Karpas-422 (cell line): ENCODE measurements around the gene LIMK1. TPM values are rescaled to one million over a fixed set of nuclear protein-coding genes. Genes with fewer than 3 reads are reported as not detected.
A peak's percentile ranks its signal among the peaks of the same experiment; 100 is the strongest.

Source experiments
- DNase-seq: peaks from one replicate; pipeline ENCODE4 v3.0.0-alpha.2; 2015
- H2AFZ ChIP-seq: fragments of 200-600 bp; sonication (generic); 2 replicates; pipeline ENCODE4 v1.6.1; 2014; ENCODE audit warnings: antibody characterized with exemption, low read length, mixed read lengths
- H3K27ac ChIP-seq: fragments of 200-600 bp; sonication (generic); 2 replicates; pipeline ENCODE4 v1.5.1; 2014; ENCODE audit warnings: mild to moderate bottlenecking, low read length, moderate library complexity
- H3K27me3 ChIP-seq: fragments of 200-600 bp; sonication (generic); 2 replicates; pipeline ENCODE4 v1.6.1; 2014; ENCODE audit warnings: low read length, mixed read lengths
- H3K36me3 ChIP-seq: fragments of 200-600 bp; sonication (generic); 2 replicates; pipeline ENCODE4 v1.6.1; 2014; ENCODE audit warnings: low read length, mixed read lengths; ENCODE audit not compliant: insufficient read depth
- H3K4me1 ChIP-seq: fragments of 200-600 bp; sonication (generic); 2 replicates; pipeline ENCODE4 v1.6.1; 2014; ENCODE audit warnings: mild to moderate bottlenecking, low read length, mixed read lengths
- H3K4me2 ChIP-seq: fragments of 200-600 bp; sonication (generic); 2 replicates; pipeline ENCODE4 v1.6.1; 2014; ENCODE audit warnings: low read length, low read depth, mild to moderate bottlenecking; ENCODE audit not compliant: poor library complexity, severe bottlenecking
- H3K4me3 ChIP-seq: fragments of 200-600 bp; sonication (generic); 2 replicates; pipeline ENCODE4 v1.5.1; 2014; ENCODE audit warnings: mild to moderate bottlenecking, antibody characterized with exemption, low read length, mixed read lengths
- H3K79me2 ChIP-seq: fragments of 200-600 bp; sonication (generic); 2 replicates; pipeline ENCODE4 v1.6.1; 2014; ENCODE audit warnings: mild to moderate bottlenecking, low read length, mixed read lengths
- H3K9ac ChIP-seq: fragments of 200-600 bp; sonication (generic); 2 replicates; pipeline ENCODE4 v1.6.0; 2014; ENCODE audit warnings: low read length
- H3K9me2 ChIP-seq: fragments of 200-600 bp; sonication (generic), shearing (Covaris generic); replicated peaks from 2 replicates; pipeline ENCODE4 v1.6.0; 2014; ENCODE audit warnings: mild to moderate bottlenecking, low read length, moderate library complexity; ENCODE audit not compliant: insufficient read depth
- H3K9me3 ChIP-seq: fragments of 300-700, 200-600 bp; sonication (generic); 2 replicates; pipeline ENCODE4 v1.6.1; 2014; ENCODE audit warnings: low read length, mixed read lengths
- H4K20me1 ChIP-seq: fragments of 200-600 bp; sonication (generic); 2 replicates; pipeline ENCODE4 v1.6.1; 2014; ENCODE audit warnings: mild to moderate bottlenecking, antibody characterized with exemption, low read length, low read depth; ENCODE audit not compliant: insufficient read depth
- total RNA-seq: library from RNA; depleted of rRNA; stranded (reverse); fragments of >200 nt; shearing (Covaris generic); gene quantifications from 2 replicates; pipeline ENCODE4 v1.2.3, GENCODE V29; 2014; ENCODE audit warnings: low replicate concordance; rRNA removed

The LIMK1 gene
- total RNA-seq: 44.7 and 56.2 TPM in 2 replicates

DNA sequence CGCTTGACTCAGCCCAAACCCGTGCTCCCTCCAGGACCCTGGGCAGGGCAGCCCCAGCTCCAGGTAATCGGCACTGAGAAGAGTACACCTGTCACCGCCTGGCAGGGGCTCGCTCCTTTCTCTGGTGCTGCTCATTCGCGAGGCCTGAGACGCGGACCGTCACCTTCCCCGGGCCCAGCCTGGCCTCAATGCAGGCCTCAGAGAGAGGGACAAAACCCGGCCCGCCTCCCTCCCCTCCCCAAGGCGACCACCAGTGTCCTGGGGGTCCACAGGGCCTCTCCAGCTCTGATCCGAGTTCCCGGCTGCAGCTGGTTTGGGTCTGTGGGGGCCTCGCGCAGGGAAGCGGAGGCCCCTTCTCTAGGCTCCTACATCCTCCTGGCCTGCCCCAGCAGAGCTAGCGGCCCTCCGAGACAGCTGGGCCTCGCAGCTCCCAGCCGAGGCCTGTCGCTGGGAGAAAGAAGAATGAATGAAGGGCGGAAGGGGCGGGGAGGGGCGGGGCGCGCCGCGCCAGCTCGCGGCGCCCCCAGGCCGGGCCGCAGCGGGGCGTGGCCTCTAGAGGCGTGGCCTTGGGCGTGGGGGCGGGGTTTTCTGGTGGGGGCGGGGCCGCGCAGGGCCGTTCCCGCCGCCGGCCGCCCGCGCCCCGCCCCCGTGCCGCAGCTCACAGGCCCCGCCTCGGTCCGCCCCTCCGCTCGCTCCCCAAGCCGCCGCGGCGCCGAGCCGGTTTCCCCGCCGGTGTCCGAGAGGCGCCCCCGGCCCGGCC, at the start of gene LIMK1:
Gene LIMK1 (plus strand): TSS at position 688 of the 760 bp plus-strand sequence. CDS start 187 bp downstream, outside the sequence.
- peaks cover 16% of the 10 kb centered on the region for H4K20me1 ChIP-seq
- peak within 1 kb of the TSS; percentile 99 for H3K4me2 ChIP-seq
- H3K9ac ChIP-seq: peak within 1 kb of the TSS; percentile 87
- H3K4me1 ChIP-seq: peaks cover 37% of the 10 kb centered on the region
- peak within 1 kb of the TSS; percentile 67; the same call in 1 of the 2 replicates for H2AFZ ChIP-seq
- no peaks in the 10 kb centered on the region for H3K27me3 ChIP-seq
- H3K9me3 ChIP-seq: no peaks in the 10 kb centered on the region
- H3K4me3 ChIP-seq: peak within 1 kb of the TSS; percentile 89
- H3K79me2 ChIP-seq: no peaks in the 10 kb centered on the region; the same call in 1 of the 2 replicates
- no peak within 1 kb of the TSS for H3K27ac ChIP-seq
- H3K36me3 ChIP-seq: no peaks in the 10 kb centered on the region
- no peaks in the 10 kb centered on the region for H3K9me2 ChIP-seq
- peak; percentile 92 for DNase-seq

DNA sequence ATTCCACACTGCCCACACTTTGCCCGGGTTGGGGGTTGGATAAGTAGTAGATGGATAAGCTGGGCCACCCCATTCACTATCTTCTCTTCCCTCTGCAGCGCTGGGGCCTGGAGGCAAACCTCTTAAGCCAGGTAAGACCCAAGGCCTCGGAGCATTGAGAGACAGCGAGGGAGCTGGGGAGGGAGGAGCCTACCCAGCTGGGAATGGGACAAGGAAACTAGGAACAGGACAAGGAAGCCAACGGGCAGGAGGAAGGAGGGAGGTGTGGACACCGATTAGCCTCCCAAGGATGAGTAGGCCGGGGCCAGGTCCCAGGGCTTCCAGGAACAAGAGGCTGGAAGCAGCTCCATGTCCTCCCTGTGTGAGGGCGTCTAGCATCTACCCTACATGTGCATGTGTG, 46.0 kb upstream of the LIMK1 start:
- H3K27ac ChIP-seq: no peak overlapping the region
- H3K36me3 ChIP-seq: no peaks in the 10 kb centered on the region
- H3K4me3 ChIP-seq: no peak overlapping the region
- no peaks in the 10 kb centered on the region for H3K4me1 ChIP-seq
- H3K9ac ChIP-seq: no peak overlapping the region
- no peaks in the 10 kb centered on the region for H3K27me3 ChIP-seq
- H2AFZ ChIP-seq: no peak overlapping the region
- H3K9me3 ChIP-seq: no peaks in the 10 kb centered on the region
- H4K20me1 ChIP-seq: no peaks in the 10 kb centered on the region; the same call in 1 of the 2 replicates
- H3K79me2 ChIP-seq: no peaks in the 10 kb centered on the region
- H3K4me2 ChIP-seq: no peak overlapping the region
- DNase-seq: no peak
- H3K9me2 ChIP-seq: no peaks in the 10 kb centered on the region

DNA sequence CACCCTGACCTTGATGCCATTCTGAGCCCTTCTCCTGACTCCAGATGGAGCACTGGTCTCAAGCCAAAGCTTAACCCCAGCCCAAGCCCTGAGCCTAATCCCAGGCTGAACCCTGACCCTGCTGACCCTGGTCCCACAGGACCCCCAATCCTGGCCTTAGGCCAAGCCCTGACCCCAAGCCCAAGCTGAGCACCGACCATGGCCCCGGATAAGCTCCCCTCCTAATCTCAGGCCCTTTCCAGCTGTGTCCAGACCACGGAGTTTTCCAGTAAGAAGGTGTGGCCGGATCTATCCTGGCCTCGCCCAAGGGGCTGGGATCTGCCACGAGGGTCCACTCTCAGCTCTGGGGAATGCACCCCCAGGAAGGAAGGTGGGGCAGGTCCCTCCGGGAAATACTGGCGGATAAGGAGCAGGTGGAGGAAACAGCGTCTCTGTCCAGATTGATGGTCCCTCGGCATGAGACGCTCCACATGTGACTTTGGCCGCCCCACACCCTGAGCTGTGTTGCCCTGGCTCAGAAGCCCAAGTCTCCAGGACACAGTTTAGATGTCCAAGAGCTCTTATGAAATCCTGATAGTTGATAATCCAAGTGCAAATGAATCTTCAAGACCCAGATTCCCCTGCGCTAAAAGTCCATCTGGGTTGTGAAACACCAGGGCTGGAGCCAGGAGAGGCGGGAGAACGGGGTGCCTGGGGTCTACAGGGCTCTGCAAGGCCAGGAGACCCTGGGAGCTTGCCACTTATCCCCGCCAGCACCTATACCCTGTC, 45.2 kb upstream of the LIMK1 start:
- Histone ChIP-seq H3K36me3 (no peaks in the 10 kb centered on the region), H2AFZ (no peak overlapping the region), H3K4me1 (no peaks in the 10 kb centered on the region), H3K27ac (no peak overlapping the region), H3K79me2 (no peaks in the 10 kb centered on the region), H3K9me2 (no peaks in the 10 kb centered on the region), H3K9ac (no peak overlapping the region), H3K4me2 (no peak overlapping the region), H3K27me3 (no peaks in the 10 kb centered on the region), H4K20me1 (no peaks in the 10 kb centered on the region; the same call in 1 of the 2 replicates), H3K9me3 (no peaks in the 10 kb centered on the region), H3K4me3 (no peak overlapping the region)
- no peak for DNase-seq

DNA sequence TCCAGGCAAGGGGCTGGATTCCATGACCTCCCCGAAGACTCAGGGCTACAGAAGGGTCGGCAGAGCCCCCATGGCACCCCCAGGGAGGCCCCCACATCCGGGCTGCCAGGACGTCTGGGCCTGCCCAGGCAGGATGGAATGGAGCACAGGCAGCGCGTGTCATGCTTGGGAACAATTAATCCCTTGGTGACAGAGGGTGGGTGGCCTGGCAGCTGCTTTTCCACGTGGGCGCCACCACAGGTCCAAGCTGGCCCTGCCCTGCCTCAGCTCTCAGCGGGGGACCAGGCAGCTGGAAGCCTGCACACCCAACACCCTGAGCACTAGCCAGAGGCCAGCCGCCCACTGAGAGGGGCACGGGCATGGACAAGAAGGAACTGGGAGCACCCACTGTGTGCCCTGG, 44.3 kb upstream of the LIMK1 start:
- H3K4me2 ChIP-seq: no peak overlapping the region
- no peak for DNase-seq
- no peak overlapping the region for H2AFZ ChIP-seq
- no peaks in the 10 kb centered on the region for H3K36me3 ChIP-seq
- H3K4me3 ChIP-seq: no peak overlapping the region
- H3K27ac ChIP-seq: no peak overlapping the region
- H3K9me2 ChIP-seq: no peaks in the 10 kb centered on the region
- H4K20me1 ChIP-seq: no peaks in the 10 kb centered on the region; the same call in 1 of the 2 replicates
- H3K4me1 ChIP-seq: no peaks in the 10 kb centered on the region
- no peaks in the 10 kb centered on the region for H3K9me3 ChIP-seq
- no peaks in the 10 kb centered on the region for H3K79me2 ChIP-seq
- no peak overlapping the region for H3K9ac ChIP-seq
- H3K27me3 ChIP-seq: no peaks in the 10 kb centered on the region

DNA sequence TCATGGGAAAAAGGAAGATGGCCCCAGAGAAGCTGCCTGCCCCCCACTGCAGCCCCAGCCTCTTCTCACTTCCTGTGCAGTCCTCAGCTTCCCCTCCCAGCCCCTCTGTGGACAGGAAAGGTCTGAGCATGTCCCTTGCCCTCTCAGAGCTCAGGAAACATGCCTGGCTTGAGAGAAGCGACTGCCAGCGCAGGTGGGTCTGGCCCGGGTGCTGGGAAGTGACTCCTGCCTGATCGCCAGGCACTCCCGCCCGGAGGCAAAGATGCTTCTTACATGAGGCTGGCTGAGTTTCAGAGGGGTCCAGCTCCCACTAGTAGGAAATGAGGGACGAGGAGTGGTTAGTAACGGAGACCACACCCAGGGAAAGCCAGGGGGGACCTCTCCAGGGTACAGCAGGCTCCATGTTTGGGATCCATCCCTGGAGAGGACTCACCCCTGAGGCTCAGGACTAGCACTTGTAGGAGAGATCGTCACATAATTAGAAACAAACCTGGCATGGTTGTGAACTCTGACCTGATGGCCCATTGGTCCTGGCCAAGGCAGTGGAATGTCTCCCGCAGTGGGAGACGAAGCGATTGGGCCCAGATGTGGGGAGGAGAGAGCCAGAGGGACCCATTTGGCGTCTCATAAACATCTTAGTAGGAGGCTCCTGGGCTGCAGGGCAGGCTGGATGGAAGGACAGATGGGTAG, 43.4 kb upstream of the LIMK1 start:
- H4K20me1 ChIP-seq: no peaks in the 10 kb centered on the region; the same call in 1 of the 2 replicates

DNA sequence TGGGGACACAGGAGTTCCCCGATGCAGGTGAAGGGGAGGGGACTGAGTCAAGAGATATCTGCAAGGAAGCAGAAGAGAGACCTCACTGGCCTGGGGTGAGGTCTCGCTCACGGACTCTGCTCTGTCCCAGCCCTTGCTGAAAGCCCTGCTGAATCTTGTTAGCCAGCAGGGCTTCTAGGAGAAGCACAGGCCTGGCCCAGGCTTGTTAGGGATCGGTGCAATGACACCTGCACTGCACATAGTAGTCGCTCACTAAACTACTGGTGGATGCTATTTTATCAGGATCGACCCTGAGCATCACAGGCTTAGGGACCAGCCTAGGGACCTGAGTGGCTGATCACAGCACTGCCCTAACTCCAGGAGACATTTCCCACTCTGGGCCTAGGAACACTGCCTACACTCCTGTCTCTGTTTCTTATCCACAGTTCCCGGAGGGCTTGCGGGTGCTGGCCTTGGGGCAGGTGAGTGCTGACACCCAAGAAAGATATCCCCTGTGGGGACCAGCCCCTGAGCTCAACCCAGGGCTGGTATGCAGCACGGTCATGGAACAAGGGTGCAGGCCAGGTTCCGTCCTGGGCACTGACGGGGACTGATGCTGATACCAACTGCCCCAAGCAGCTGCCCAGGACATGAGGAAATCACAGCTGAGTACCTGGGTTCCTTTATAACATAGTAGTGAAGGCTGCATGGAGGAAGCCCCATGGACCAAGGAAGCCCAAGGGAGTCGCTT, 42.6 kb upstream of the LIMK1 start:
- H3K9me3 ChIP-seq: no peaks in the 10 kb centered on the region
- H3K4me2 ChIP-seq: no peak overlapping the region
- H3K79me2 ChIP-seq: no peaks in the 10 kb centered on the region
- H3K27ac ChIP-seq: no peak overlapping the region
- no peaks in the 10 kb centered on the region for H3K36me3 ChIP-seq
- H3K4me1 ChIP-seq: no peaks in the 10 kb centered on the region
- no peaks in the 10 kb centered on the region for H3K9me2 ChIP-seq
- no peaks in the 10 kb centered on the region; the same call in 1 of the 2 replicates for H4K20me1 ChIP-seq
- no peak overlapping the region for H2AFZ ChIP-seq
- no peaks in the 10 kb centered on the region for H3K27me3 ChIP-seq
- no peak overlapping the region for H3K4me3 ChIP-seq
- DNase-seq: no peak
- H3K9ac ChIP-seq: no peak overlapping the region

More for the DNA sequence above, 43.4 kb upstream of the LIMK1 start:
- Histone ChIP-seq H3K27me3 (no peaks in the 10 kb centered on the region), H3K36me3 (no peaks in the 10 kb centered on the region), H3K4me1 (no peaks in the 10 kb centered on the region), H3K4me2 (no peak overlapping the region), H3K27ac (no peak overlapping the region), H3K79me2 (no peaks in the 10 kb centered on the region), H2AFZ (no peak overlapping the region), H3K4me3 (no peak overlapping the region), H3K9ac (no peak overlapping the region), H3K9me3 (no peaks in the 10 kb centered on the region), H3K9me2 (no peaks in the 10 kb centered on the region)
- DNase-seq: no peak

DNA sequence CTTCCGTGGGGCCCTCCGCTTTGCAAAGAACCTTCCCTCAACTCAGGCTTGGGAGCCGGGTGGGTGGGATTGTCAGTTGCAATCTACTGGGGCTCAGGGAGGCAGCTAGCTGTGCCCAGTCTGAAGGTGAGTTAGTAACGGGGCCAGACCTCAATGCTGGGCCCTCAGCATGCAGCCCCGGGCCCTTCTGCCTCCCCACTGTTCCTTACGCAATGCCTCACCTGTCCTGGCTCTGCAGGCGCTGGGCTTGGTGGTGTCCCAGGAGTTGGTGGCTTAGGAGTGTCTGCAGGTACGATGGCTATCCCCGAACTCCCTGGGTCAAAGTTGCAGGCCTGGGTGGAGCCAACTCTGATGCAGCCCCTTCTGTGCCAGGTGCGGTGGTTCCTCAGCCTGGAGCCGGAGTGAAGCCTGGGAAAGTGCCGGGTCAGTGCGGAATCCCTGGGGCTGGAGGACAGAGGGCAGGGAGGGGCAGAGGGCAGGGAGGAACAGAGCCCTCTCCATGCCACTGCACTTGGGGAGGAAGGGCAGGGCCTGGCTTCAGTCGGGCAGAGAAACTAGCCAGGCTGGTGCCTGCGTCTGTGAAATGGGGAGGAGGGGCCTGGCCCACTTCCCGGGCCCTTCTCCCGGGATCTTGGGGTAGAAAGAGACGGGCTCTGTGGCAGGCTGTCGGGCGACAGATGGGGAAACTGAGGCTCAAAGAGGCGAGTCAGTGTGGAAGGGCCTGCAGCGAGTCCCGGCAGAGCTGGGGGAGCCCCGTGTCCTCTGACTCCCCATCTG, 40.7 kb upstream of the LIMK1 start:
- no peaks in the 10 kb centered on the region for H3K79me2 ChIP-seq
- no peaks in the 10 kb centered on the region for H3K4me1 ChIP-seq
- H3K4me2 ChIP-seq: no peak overlapping the region
- no peaks in the 10 kb centered on the region; the same call in 1 of the 2 replicates for H4K20me1 ChIP-seq
- no peak overlapping the region for H2AFZ ChIP-seq
- no peaks in the 10 kb centered on the region for H3K36me3 ChIP-seq
- no peaks in the 10 kb centered on the region for H3K27me3 ChIP-seq
- no peaks in the 10 kb centered on the region for H3K9me3 ChIP-seq
- no peak overlapping the region for H3K4me3 ChIP-seq
- no peak overlapping the region for H3K27ac ChIP-seq
- no peak overlapping the region for H3K9ac ChIP-seq
- no peaks in the 10 kb centered on the region for H3K9me2 ChIP-seq
- DNase-seq: no peak
